ENCODE data around the gene THSD4. TPM values are rescaled to one million over a fixed set of nuclear protein-coding genes. Genes with fewer than 3 reads are reported as not detected.

Gene THSD4
- total RNA-seq, 6 experiments from 2014 or later = 5.2 to 21.8 (median 13.7) TPM

DNA sequence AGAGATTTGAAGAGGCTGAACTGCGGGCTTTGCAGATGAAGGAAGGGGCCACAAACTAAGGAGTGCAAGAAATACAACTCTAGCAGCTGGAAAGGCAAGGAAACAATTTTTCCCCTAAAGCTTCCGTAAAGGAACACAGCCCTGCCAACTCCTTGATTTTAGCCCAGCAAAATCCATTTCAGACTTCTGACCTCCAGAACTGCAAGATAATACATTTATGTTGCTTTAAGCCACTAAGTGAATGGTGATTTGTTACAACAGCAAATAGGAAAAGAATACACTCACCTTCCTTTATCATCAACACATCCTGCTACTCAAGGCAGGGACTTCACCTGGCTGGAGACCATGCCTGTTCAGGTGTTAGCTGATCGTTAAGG, 575.8 kb downstream of the THSD4 start:
- WGBS (ENCODE audit: insufficient coverage, low coverage, low lambda C conversion rate, missing lambda C conversion rate) = 83% methylated on average over 3 of the region's 3 CpGs
- Histone ChIP-seq H3K36me3 (no peaks in the 10 kb centered on the region), H3K27me3 (no peaks in the 10 kb centered on the region), H3K4me3 (no peak overlapping the region), H3K27ac (no peak overlapping the region), H3K4me1 (peaks cover 0 to 9% (median 0%) of the 10 kb centered on the region in 4 donors), H3K9me3 (no peaks in the 10 kb centered on the region)
- TF ChIP-seq CTCF (IDR thresholded peaks at IDR 0.05) = no peak
- no peak for TF ChIP-seq POLR2A (IDR thresholded peaks at IDR 0.05)
- no peak for DNase-seq
- no peak for ATAC-seq
- intact Hi-C loops (cut with DNase I) = no loop called here

DNA sequence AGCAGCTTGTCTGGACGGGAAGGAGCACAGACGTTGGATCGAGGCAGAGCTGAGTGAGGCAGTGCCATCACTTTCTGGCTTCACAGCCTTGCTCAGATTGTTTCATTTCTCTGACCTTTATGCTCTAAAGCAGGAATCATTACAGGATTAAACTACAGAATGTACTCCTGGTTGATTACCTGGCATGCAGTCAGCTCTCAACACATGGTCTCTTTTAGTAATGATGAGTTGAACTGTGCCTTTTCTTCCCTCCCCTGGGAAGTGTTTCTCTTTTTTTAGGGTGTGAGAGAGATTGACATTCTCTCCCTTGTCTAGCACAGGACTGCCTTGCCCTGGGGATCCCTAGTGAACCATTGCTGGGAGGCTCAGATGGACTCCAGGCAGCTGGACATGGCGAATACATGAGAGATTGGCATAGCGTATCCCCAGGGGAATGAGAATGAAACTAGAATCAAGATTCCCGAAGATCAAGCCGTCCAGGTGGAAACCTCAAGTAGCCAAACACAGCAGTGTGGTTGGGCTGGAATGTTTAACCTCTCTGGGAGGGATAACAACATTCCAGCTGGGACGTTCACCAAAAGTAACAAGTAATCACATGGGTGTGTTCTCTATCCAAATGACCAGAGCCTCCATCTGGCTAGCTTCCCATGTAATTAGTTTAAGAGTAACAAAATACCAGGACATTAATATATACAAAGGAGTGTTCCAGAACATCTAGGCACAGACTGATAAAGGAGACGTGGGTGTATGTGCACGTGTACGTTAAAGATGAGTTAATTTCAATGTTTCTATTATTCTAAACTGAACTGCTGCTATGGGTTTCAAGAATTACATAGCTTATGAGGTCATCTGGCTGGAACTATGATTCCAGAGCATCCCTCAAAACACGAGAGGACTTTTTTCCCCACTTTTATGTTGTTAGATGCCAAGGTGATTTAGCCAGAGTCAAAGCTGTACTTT, 576.5 kb downstream of the THSD4 start:
- no peaks in the 10 kb centered on the region for H3K36me3 ChIP-seq

GRCh38 chr15:71697236-71697635, 582.0 kb downstream of the THSD4 start:
- Histone ChIP-seq H3K4me3 (no peak overlapping the region), H3K27ac (no peak overlapping the region), H3K9me3 (no peaks in the 10 kb centered on the region), H3K4me1 (no peaks in the 10 kb centered on the region), H3K27me3 (no peaks in the 10 kb centered on the region), H3K36me3 (no peaks in the 10 kb centered on the region)
- ATAC-seq = no peak
- 79% methylated on average over 4 of the region's 6 CpGs for WGBS (ENCODE audit: insufficient coverage, low coverage, low lambda C conversion rate, missing lambda C conversion rate)
- TF ChIP-seq CTCF (IDR thresholded peaks at IDR 0.05) (no peak), POLR2A (IDR thresholded peaks at IDR 0.05) (no peak)
- intact Hi-C loops (cut with DNase I) = no loop called here
- DNase-seq = no peak

More for the DNA sequence above, 576.5 kb downstream of the THSD4 start:
- DNase-seq (no peak), ATAC-seq (peak; percentile 66 to 84 (median 74))
- Histone ChIP-seq H3K4me3 (no peak overlapping the region), H3K27ac (peak overlapping the region in 1 of 3 donors; percentile 10), H3K27me3 (no peaks in the 10 kb centered on the region), H3K4me1 (peaks cover 0 to 9% (median 0%) of the 10 kb centered on the region in 4 donors), H3K9me3 (no peaks in the 10 kb centered on the region)
- WGBS (ENCODE audit: insufficient coverage, low coverage, low lambda C conversion rate, missing lambda C conversion rate) = 38% methylated on average over 12 of the region's 12 CpGs
- no peak for TF ChIP-seq CTCF (IDR thresholded peaks at IDR 0.05)
- no peak for TF ChIP-seq POLR2A (IDR thresholded peaks at IDR 0.05)
- intact Hi-C loops (cut with DNase I) = no loop called here

- DNase-seq (no peak), ATAC-seq (no peak)
- Histone ChIP-seq H3K27ac (no peak overlapping the region), H3K36me3 (no peaks in the 10 kb centered on the region), H3K4me3 (no peak overlapping the region), H3K9me3 (no peaks in the 10 kb centered on the region), H3K4me1 (no peaks in the 10 kb centered on the region), H3K27me3 (no peaks in the 10 kb centered on the region)
- no peak for TF ChIP-seq POLR2A (IDR thresholded peaks at IDR 0.05)
- no peak for TF ChIP-seq CTCF (IDR thresholded peaks at IDR 0.05)
- 81% methylated on average over 3 of the region's 3 CpGs for WGBS (ENCODE audit: insufficient coverage, low coverage, low lambda C conversion rate, missing lambda C conversion rate)
- intact Hi-C loops (cut with DNase I) = no loop called here
Measured at GRCh38 chr15:71698030-71698429, 582.8 kb downstream of the THSD4 start.
